Tibial nerve (tissue), 4 donors: ENCODE results near the gene NPLOC4.

Source experiments
- EP300 ChIP-seq, 2 donors: sonication (generic); formaldehyde crosslinking; IDR thresholded peaks; one replicate each; pipeline ENCODE4 v1.6.1; 2017; ENCODE audit warnings: antibody characterized with exemption in 2 of 2, mild to moderate bottlenecking in 1 of 2
- POLR2A ChIP-seq, 2 donors: fragments of 450-650 bp; IDR thresholded peaks; one replicate each; pipeline ENCODE4 v1.6.1; 2017; ENCODE audit warnings: antibody characterized with exemption in 2 of 2, mild to moderate bottlenecking in 2 of 2, moderate library complexity in 2 of 2
- TF ChIP-seq, protein P1 (sequence below), 5 experiments: fragments of 200-600 bp in 3 of 5; fragments of 450-650 bp in 2 of 5; sonication (generic) in 3 of 5; IDR thresholded peaks; one replicate each; pipeline ENCODE4 v1.5.1; 2016 to 2019; ENCODE audit warnings: antibody characterized with exemption in 5 of 5, mild to moderate bottlenecking in 3 of 5, moderate library complexity in 2 of 5

- TF ChIP-seq, protein P1, sequence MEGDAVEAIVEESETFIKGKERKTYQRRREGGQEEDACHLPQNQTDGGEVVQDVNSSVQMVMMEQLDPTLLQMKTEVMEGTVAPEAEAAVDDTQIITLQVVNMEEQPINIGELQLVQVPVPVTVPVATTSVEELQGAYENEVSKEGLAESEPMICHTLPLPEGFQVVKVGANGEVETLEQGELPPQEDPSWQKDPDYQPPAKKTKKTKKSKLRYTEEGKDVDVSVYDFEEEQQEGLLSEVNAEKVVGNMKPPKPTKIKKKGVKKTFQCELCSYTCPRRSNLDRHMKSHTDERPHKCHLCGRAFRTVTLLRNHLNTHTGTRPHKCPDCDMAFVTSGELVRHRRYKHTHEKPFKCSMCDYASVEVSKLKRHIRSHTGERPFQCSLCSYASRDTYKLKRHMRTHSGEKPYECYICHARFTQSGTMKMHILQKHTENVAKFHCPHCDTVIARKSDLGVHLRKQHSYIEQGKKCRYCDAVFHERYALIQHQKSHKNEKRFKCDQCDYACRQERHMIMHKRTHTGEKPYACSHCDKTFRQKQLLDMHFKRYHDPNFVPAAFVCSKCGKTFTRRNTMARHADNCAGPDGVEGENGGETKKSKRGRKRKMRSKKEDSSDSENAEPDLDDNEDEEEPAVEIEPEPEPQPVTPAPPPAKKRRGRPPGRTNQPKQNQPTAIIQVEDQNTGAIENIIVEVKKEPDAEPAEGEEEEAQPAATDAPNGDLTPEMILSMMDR (IDR thresholded peaks at IDR 0.05): no peak
- TF ChIP-seq POLR2A (IDR thresholded peaks at IDR 0.05) (no peak), EP300 (IDR thresholded peaks at IDR 0.05) (no peak)
These were observed 120.5 kb downstream of the NPLOC4 start for GRCh38 chr17:81516439-81516838.
